HG02885 (cell line): Measurements from ENCODE around the gene GZMH.
"Not testable (repeated sequence)": the region's sequence is repeated elsewhere in the genome, so short reads cannot be mapped to it uniquely, and the experiment has no call there.

Experiments used
- ATAC-seq: cut with Tn5 transposase; IDR thresholded peaks from one replicate; pipeline ENCODE4 v1.9.1; 2021; ENCODE audit warnings: mild to moderate bottlenecking; ENCODE audit not compliant: unreplicated experiment, poor library complexity

Gene GZMH, protein sequence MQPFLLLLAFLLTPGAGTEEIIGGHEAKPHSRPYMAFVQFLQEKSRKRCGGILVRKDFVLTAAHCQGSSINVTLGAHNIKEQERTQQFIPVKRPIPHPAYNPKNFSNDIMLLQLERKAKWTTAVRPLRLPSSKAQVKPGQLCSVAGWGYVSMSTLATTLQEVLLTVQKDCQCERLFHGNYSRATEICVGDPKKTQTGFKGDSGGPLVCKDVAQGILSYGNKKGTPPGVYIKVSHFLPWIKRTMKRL

DNA sequence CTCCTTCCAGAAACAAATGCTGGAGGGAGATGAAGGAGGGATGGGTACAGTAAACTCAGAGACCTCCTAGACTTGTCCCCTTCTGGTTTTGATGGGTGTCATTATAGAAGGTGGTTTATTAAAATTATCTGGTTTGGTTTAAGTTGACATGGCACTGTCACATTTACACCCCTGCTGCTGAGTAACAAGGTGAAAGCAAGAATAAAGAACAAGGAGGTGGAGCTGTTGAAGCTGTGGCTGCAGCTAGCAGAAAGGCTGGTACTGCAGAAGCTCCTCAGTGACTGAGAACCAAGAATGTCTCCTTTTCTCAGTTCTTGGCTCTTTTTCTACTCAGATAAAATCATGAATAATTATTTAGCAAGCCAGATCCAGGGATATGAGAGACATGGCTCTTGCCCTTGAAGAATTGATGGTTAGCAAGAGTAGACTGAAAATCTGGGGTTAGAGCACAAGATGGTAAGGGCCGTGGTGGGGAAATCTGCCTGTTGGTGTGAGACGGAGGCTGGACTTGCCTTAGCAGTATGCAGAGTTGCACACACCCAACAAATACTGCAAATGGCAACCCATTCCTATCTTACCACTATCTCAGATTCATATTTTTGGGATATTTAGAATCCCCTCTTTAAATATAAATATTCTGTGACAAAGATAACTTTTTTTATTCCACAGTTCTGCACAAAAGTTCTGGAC lies at the start of gene GZMH:
GZMH (minus strand) TSS at position 31 of the 690 bp plus-strand sequence. CDS start 72 bp downstream, outside the sequence.
- ATAC-seq = peak; percentile 30

DNA sequence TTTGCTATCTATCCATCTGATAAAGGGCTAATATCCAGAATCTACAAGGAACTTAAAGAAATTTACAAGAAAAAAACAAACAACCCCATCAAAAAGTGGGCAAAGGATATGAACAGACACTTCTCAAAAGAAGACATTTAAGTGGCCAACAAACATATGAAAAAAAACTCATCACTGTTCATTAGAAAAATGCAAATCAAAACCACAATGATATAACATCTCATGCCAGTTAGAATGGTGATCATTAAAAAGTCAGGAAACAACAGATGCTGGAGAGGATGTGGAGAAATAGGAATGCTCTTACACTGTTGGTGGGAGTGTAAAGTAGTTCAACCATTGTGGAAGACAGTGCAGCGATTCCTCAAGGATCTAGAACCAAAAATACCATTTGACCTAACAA lies 38.9 kb upstream of the GZMH start:
- not testable (repeated sequence) for ATAC-seq

DNA sequence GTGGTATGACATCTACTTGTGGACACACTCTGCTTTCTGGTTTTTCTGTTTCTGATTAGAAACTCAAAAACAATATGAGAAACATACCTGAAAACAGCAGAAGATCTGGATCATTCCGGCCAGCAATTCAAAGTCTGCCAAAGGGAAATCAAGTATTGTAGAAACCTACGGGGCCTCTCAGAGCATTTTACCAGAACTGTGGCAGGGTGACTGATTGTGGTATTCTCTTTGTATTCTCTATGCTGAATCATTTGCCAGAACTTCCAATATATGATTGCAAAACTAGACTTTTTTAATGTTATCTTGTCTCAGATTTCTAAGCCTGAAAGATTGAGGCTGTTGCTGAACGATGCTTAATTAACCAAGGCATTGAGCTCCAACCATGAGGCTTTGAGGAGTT lies 30.4 kb upstream of the GZMH start:
- no peak for ATAC-seq

DNA sequence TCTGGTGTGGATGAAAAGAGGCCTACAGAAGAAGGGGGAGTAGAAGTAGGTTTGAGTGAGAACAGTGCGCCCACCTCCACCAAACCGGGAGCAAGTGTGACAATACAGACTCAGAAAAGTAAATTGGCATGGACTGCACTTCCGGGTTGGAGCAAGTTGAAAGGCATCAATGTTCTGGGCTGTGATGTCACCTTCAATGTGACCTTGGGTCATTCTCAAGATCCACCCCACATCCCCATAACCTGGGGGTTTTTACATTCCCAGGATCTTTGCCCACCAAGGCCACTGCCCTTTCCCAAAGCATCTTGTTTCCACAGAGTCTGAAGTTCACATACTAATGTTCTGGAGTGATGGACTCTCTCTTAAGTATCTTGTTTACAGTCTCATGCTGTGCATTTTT lies 29.8 kb upstream of the GZMH start:
- ATAC-seq = no peak

DNA sequence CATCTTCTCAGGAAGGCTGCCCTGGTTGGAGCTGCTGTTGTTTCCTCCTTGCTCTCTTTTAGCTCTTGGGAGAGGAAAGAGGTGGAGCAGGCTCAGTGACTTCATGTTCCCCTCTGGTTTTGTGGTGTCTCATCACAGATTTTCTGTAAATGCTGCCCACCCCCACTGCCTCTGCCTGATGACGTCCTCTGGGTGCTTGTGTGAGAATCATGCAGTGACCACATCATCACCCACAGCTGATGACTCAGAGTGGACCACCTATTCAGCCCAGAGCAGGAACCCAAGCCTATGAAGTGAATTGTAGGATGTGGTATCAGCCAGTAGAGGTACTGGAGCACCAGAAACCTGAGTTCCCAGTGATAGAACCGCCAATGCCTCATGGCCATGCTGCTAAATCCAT lies 24.7 kb upstream of the GZMH start, which contains the start of gene GZMB:
GZMB (minus strand) TSS at position 33 of the 400 bp plus-strand sequence; CDS start at position 3, 30 bp downstream.
- no peak for ATAC-seq

DNA sequence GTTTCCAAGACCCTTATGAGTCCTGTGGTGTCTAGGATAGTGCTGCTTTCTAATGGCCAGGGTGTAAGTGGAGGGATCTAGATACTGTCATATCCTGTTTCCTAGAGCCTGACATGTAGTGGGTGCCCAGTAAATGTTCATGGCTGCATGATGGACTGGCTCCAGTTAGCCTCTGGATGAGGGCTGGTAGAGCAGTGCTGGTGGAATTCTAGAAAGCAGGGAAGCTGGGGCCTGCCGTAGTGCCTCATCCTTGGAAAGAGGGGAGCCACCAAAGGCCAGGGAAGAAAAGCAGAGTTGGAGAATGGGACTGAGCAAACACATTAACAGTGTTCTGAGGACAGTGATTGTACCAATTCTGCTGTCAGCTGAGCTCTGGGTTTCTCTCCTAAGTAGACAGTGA lies 23.9 kb upstream of the GZMH start:
- ATAC-seq = no peak

DNA sequence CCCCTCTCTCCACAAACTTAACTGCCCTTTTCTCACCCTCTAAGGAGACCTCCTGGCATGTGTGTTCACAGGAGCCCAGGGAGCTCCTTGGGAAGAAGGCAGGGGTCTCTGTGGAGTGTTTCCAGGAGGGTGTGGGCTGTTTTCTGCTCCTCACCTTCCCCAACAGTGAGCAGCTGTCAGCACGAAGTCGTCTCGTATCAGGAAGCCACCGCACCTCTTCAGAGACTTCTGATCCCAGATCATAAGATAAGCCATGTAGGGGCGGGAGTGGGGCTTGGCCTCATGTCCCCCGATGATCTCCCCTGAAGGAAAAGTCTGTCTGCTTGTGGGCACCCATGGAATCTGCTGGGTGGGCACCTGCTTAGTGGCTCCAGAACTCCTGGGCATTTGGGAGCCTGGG lies 23.3 kb upstream of the GZMH start:
- no peak for ATAC-seq

DNA sequence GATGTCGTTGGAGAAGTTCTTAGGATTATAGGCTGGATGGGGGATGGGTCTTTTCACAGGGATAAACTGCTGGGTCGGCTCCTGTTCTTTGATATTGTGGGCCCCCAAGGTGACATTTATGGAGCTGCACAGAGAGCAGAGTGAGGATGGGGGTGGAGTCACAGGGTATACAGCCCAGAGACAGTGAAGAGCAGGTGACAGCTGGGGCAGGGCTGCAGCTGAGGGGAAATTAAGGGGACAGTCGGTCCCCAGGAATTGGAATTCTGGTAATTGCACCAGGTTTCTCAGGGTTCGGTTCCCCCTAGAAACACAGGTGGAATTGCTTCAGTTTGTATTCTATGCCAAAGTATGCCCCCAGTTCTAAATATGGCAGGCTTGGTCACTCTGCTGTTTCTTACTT lies 22.9 kb upstream of the GZMH start:
- no peak for ATAC-seq

DNA sequence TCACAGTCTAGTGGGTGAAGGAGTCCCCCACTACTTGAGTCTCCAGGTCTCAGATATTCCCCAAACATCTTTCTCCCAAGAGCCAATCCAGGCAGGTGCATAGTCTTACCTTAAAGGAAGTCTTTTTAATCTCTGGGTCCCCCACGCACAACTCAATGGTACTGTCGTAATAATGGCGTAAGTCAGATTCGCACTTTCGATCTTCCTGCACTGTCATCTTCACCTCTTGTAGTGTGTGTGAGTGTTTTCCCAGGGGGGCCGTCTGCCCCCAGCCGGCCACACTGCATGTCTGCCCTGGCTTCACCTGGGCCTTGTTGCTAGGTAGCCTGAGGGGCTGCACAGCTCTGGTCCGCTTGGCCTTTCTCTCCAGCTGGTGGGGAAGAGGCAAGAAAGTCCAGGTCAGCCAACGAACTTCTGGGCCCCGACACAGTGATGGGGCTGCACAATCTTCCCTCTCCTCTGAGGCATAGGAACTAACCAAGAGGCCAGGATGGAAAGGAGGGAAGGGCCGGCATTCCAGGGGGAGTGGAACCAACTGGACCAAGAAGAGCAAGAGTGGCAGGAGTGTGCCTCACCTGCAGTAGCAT lies 22.4 kb upstream of the GZMH start:
- no peak for ATAC-seq

DNA sequence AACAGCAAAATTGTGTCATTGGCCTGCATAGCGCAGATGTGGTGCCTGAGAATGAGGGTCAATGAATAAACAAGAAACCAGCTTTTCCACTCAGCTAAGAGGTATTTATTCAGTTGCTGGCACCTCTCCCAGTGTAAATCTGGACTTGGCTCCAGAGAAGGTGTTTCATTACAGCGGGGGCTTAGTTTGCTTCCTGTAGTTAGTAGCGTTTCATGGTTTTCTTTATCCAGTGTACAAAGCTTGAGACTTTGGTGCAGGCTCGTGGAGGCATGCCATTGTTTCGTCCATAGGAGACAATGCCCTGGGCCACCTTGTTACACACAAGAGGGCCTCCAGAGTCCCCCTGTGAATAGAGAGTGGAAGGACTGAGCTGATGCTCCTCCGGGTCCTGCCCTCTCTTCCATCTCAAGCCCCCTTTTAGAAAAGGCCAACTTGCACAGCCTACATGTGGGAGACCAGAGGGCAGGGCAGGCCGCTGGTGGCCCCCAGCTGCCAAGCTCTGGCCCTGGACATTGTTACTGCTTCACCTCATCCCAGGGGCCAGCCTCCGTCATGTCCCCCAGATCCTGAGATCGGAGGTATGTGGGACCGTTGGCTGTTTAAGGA lies 21.5 kb upstream of the GZMH start:
- no peak for ATAC-seq

DNA sequence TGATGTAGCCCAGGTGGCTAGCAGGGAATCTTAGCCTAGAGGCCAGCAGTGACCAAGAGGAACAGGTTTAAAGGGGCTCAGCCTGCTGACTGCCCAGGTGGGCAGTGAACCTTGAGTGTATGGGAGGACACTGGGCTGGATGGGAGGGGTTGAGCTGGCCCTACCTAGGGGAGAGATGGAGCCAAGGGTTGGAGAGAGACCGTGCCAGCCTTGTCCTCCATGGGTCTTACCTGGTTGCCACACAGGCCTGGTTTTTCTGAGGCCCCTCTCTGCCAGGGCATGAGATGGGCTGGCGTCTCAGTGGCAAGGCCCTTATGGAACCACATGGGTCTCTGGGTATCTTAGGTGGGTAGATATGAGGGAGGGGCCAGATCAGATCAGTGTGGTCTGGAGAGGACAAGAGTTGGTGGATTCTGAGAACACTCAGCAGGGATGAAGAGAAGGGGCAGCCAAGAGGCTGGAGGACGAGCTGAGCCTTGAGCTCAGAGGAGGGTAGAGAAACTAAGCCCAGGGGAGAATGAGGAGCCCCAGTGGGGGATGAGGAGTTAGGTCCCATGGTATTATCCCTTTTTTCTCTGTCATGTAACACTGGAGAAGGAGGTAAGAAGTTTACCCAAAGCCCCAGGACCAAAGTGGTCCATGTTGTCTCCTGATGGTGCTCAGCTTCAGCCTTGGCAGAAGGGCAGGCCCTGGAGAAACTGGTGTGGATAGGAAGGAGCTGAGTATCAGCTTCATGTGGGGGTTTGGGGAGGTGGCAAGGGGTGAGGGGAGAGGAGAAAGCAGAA lies 20.8 kb upstream of the GZMH start:
- ATAC-seq = no peak

DNA sequence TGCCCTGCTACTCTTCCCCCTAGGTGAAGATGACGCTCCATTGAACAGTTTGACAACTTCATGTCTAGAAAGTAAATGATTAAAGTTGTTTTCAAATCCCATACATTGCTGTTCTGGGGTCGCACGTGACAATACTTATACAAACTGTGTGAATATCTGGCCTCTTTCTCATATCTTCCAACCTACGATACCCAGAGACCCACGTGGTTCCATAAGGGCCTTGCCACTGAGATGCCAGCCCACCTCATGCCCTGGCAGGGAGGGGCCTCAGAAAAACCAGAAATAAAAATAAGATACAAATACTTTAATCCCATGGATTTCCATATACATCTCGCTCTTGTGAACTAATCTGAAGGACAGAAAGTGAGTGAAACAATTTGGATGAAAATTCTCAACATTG lies 20.0 kb upstream of the GZMH start:
- ATAC-seq = no peak

DNA sequence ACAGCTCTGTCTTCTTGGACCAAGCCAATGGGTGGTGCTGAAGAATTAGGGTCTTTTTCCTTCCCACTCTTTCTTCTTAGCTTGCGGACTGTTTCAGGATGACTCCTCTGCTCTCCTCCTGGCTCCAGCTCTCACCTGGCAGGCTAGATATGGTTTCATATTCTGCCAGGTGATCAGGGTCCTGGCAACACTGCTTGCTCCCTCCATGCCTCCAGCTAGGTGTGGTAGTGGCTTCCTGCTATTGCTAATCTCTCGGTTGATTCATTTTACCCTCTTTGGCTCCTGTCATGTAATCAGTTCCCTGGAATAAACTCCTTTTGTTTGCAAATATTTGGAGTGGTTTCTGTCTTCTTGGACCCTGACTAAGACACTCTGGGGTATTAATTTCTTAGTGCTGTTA lies 4.3 kb upstream of the GZMH start:
- ATAC-seq = no peak

DNA sequence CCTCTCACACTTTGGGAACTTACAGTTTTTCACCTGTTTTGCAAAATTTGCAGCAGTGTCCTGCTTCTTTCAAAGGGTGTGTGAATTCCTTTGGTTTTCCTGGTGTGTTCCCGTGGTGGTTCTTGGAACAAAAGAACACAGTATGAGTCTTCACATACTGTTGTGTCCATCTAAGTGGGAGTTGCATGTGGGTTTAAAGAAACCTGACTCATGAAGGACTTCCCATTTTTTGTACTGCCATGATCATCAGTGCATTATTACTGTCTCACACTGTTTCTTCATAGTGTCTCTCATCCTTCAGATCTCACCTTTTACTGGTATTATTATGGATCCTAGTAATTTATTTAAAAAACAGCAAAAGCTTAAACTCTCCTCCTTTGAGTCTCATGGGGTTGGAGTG lies 3.8 kb upstream of the GZMH start:
- no peak for ATAC-seq

DNA sequence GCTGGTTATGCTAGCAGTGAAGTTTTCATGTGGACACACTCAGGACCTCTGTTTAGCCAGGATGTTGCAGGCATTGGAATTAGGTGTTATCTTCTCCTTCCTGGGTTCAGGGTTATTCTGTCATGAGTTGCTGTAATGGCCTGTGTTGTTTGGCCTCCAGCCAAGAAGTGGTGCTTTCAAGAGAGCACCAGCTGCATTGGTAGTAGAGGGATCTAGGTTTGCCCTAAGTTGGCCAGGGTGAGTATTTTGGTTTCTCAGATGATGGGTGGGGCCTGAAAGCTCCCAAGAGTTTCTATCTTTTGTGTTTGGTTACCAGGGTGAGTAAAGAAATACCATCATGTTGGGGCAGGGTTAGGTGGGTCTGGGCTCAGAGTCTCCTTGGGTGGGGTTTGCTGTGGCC lies 2.7 kb upstream of the GZMH start:
- ATAC-seq = no peak

DNA sequence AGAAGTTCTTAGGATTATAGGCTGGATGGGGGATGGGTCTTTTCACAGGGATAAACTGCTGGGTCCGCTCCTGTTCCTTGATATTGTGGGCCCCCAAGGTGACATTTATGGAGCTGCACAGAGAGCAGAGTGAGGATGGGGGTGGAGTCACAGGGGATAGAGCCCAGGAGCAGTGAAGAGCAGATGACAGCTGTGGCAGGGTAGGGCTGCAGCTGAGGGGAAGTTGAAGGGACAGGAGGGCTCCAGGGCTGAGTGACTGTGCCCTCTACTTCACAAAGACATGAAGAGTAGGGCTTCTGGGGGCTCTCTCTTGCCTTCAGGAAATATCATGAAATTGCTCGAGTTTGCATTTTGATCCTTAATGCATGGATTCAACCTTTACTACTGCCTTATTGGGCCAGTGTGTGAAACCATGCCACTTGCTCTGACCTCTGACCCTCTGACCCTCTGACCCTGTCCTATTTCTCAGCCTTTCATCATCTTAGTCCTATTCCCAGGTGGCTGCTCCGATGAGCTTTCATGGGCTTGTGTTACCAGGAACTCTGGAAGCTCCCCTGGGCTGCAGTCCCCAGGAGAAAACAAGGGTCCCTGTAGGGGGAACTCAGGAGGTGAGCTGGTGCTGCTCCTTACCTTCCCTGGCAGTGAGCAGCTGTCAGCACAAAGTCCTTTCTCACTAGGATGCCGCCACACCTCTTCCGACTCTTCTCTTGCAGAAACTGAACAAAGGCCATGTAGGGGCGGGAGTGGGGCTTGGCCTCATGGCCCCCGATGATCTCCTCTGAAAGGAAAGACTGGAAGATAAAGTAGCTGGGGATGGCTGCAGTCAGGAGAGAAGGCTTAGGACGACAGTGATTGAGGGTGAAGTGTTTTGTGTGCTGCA lies 1.6 kb downstream of the GZMH start:
- ATAC-seq = no peak

DNA sequence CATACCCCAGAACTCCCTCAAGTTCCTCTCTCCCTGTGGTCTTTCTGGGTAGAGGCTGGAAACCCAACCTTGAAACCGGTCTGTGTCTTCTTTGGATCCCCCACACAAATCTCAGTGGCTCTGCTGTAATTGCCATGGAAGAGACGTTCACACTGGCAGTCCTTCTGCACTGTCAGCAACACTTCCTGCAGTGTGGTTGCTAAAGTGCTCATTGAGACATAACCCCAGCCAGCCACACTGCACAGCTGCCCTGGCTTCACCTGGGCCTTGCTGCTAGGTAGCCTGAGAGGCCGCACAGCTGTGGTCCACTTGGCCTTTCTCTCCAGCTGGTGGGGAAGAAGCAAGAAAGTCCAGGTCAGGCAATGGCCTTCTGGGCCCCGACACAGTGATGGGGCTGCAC lies 2.4 kb downstream of the GZMH start:
- no peak for ATAC-seq

DNA sequence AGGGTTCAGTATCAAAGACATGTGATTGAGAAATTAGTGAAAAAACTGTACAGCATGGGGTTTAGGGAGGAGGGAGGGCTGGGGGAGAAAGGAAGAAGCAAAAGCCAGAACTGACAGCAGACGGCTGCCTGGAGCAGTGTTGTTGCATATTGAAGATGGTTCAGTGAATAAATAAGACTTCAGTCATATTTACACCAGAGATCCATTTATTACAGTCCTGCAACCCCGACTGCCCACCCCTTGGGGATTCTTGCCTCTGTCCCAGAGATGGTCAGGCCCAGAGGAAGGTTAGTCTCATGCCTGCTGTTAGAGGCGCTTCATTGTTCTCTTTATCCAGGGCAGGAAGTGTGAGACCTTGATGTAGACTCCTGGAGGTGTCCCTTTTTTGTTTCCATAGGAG lies 3.2 kb downstream of the GZMH start:
- no peak for ATAC-seq

DNA sequence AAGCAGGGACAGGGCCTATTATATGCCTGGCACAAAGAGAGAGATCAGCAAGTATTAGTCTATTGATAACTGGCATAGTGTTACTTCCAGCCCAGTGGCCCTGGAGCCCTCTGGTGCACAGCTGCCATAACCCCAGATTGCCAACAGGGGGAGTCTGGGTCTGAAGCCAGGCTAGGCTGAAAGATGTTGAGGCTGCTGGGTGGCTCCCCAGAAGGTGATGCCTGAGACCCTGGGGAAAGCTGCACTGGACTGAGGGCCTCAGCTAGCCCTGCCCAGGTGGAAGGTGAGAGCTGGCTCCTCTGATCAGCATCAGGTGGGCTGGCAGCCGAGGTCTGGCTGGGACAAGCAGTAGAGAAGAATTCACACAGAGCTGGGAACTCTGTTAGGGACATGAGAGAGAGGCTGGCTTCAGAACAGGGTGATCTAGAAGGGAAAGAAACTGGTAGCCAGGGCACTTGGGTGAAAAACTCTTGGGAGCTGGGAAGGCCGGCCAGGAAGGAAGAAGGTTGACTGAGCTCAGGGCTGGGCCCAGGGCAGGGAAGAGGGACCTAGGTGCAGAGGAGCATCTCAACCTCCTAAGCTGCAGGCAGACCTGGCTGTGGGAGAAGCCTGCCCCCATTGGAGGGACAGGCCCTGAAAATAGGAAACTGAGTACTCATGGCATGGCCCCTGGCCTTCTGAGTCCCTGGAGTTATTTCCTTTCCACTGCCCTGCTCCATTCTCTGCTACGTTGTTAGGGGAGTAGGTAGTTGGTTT lies 3.9 kb downstream of the GZMH start:
- ATAC-seq = peak; percentile 93
